NCI-H345 treated with DMSO at 0.1 percent for 48 hours (cell line): Measurements from ENCODE around the gene MRPL4.

Experiments
- DNase-seq: peaks from one replicate; lab custom pipeline; 2025; ENCODE audit not compliant: unreplicated experiment; lab: John Stamatoyannopoulos, UW

The MRPL4 gene

GRCh38 chr19:10309423-10309822 lies 57.4 kb downstream of the MRPL4 start, which contains the start of gene ZGLP1:
ZGLP1 (minus strand) TSS chr19:10309815.
- DNase-seq = no peak
